SHP77 (cell line): ENCODE data around the gene ZCCHC24.

Experiments used
- DNase-seq, 2 experiments: peaks; one replicate each; lab custom pipeline; 2025; lab: John Stamatoyannopoulos, UW

Gene ZCCHC24

DNA sequence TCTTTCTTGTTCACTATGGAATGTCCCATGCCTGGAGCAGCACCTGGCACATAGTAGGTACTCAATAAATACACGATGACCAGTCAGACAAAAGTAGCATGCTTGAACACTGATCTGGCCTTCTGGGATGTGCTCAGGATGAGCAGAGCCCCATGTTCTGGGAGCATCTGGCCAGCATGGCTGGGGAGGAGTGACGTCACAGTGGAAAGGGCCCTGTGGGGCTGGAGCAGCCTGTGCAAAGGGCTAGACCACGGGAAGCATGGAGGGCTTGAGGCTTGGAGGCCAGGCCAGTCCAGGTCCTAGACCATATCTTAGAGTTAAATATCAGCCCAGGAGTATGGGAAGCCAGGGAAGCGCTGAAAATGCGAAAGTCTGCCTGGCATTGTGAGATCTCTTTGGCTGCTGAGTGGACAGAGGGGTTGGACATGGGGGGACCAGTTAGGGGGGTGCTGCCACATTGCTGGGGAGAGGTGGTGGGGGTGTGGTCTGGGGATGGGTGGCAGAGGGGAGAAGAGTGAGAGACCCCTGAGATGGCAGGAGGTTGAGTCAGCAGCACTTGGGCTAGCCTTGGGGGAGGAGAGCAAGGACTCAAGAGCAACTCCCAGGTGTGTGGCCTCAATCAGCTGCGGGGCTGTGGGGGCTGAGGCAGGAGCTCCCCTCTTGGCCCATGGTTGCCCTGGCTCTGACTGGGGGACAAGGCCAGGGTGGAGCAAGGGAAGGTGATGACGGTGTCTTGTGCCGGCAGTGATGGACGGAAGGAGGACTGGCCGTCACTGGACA lies 34.9 kb downstream of the ZCCHC24 start:
- no peak for DNase-seq

DNA sequence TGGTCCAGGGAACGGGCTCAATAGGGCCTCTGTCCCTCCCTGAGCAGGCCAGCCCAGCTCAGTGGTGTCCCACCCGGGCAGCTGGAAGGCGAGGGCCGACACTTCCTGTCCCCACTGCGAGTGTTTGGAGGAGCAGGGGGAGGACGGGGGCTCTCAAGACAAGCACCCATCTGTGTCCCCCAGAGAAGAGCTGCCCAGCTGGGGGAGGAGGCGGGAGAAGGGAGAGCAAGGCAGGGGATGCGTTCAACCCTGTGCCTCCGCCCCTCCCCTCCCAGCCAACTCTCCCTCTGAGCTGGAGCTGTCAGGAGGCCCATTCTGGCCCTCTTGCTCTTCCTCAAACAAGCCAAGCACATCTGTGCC lies 35.7 kb downstream of the ZCCHC24 start:
- DNase-seq: no peak

DNA sequence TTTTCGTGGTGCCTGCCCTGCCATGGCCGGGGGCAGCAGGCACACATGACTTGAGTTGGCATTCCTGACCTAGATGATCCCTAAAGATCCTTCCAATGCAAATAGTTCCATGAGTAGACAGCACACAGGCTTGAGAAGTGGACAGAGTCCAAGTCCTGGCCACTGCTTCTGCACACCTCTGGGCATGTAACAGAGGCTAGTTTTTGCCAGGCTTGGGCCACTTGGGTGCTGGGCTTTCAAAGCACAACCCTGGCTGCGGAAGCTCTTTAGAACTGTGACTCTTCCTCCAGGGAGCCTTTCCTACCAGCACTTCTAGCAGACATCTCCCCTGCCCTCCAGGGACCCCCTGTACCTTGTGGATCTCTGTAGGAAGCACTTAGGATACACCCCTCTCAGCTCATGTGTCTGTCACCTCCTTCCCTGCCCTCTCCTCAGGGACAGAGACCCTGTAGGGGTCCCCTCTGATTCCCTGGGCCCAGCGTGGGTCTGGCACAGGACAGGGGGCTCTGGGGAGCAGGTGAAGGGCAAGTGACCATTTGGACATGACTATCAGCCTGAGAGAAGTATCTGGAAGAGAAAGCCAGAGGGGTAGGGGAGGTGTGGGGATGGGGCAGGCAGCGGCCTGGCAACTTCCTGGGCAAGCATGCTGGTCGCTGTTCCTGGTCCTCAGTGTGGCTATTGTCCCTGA lies 36.2 kb downstream of the ZCCHC24 start:
- no peak for DNase-seq

DNA sequence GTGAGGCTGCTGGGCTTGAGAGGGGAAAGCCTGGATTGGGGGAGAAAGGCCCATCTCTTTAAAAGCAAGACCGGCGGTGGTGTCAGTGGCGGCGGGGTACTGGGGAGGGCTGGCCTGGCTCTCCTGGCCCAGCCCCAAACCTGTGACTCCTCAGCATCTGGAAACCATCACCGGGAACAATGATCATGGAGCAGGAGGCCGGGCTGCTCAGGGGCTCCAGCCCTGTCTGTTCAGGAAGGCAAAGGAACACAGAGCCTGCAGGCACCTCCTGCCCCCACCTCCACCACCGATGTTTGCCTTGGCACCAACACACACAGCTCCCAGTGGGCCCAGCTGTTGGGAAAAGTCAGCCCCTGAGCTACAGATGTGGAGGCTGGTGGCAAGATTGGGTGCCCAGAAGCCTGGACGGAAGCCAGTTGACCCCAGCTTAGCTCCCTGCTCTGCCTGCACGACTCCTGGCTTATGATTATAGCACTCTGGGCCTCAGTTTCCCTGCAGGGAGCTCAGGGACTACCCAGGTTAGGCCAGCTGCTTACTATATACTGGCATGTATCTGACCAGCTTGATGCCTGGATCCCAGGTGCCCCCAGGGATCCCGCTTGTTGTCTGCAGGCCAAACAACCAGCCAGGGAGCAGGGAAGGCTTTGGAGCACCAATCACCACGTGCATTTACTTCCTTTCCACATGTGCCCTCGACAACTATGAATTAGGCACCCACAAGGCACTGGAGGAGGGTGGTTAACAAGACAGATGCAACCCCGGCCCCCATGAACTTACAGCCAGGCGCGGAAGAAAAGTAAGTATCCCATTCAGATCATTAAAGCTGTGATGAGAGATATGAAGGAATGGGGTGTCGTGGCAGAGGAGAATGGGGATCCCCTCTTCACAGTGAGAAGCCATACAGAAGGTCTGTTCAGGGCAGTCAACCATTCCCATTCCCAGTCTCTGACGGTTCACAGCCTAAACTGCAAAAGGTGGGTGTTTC lies 37.3 kb downstream of the ZCCHC24 start:
- DNase-seq: no peak

DNA sequence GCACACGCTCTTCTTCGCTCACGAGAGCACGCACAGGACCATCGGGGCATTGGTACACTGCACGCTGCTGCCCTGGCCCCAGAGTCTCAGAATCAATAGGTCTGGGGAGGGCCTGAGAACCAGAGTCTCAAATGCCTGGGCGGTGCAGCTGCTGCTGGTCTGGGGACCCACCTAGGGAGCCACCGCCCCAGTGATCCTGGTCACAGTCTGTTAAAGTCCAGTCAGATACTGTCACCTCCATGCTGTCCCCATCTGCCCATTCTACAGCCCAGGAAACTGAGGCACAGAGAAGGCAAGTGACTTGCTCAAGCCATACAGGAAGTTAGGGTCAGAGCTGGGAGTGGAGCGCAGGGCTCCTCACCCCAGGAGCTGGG lies 38.0 kb downstream of the ZCCHC24 start:
- DNase-seq: no peak

DNA sequence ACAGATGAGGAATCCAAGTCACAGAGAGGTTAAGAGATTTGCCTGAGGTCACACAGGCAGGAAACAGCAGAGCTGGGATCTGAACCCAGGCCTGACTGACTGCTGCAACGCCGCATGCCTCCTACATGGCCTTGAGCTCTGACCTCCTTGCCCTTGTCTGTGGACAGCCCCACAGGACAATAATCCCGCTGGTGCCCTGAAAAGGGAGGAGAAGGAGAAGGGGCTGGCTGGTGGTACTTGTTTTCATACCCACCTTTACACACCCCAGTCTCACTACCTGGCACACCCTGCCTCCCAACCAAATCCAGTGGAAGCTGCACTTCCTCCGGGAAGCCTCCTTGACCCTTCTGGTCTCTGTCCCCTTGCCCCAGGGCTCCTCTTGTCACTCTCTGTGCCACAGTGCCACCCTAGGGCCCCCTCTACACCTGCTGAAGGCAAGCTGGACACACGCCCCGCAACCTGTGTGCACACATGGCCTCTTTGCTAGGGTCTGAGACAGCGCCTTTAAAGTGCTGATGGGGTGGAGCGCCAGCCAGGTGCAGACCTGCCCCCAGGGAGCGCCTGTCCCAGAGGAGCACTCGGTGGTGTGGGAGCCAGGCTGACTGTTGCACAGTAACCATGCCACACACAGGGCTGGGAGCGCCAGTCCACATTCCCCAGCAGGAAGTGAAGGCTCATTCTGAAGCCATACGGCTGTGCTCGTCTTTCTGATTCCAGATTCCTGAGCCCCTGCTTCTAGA lies 38.6 kb downstream of the ZCCHC24 start:
- DNase-seq: no peak

DNA sequence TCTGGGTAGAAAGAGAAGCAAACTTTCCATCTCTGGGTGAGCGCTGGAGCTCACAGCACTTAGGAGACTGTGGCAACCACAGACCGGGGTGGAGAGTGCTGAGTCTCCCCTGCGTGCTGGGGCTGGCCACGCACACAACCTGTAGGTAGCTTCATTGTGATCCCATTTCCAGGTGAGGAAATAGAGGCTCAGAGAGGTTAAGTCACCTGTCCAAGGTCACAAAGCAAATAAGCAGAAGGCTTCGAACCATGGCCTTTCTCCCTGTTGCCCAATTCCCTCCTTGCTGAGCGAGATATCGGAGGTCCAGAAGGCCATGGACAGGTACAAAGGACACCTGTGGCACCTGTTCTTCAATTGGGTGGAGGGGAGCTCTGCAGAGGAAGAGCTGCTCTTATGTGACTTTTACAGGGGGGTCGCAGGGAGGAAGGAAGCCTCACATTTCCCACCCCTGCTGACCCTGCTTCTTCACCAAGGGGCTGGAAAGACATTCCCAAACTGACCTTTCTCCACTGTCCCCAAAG lies 39.4 kb downstream of the ZCCHC24 start:
- DNase-seq: no peak

DNA sequence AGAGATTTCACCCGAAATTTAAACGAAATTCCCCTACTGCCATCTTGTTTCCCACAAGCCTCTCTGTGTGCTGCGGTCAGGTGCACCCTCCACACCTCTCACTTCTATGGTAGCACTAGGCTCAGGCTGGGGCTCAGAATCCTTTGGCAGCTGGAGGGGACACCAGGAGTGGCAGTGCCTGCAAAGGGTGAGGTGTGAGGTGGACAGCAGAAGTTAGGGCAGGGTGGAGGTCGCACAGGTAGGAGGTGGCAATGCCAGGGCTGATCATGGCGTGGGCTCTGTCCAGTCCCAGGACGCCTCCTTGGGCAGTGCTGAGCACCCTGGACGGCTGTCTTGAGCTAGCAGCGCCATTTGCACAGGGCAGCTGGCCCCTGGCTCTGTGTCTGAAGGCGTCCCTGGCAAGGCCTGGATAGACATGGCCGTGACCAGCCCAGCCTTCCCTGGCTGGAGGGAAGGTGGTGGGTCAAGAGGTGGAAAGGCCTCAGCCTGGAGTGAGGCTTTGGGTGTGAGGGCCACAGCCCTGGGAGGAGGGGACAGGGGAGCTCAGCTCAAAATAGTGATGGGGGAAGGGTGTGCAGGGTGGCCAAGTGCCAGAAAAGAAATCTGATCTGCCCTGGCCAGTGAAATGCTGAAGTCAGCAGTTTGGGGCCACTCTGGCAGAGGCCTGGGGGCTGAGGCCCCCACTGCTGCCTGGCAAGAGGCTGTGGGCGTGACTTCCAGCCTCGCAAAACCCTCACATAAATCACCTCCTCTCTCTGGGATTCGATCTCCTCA lies 40.0 kb downstream of the ZCCHC24 start:
- no peak for DNase-seq

DNA sequence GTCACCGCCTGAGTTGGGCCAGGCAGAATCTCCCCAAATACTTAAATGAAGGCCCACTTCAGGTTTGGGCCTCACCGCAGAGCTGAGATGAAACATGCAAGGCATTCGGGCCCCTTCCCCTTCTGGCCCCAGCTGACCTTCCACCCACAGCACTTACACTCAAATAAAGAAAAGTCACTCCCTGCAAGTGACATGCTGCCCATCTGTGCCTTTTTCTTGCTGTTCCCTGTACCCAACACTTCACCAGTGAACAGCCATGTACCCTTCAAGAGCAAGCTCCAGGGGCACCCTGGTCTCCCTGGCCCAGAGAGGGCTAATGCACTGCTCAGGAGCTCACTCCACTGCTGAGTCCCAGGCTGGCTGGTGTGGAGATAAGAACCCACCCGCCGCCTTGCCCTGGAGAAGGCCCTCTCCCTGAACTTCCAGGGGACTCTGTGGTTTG lies 40.7 kb downstream of the ZCCHC24 start:
- no peak for DNase-seq

DNA sequence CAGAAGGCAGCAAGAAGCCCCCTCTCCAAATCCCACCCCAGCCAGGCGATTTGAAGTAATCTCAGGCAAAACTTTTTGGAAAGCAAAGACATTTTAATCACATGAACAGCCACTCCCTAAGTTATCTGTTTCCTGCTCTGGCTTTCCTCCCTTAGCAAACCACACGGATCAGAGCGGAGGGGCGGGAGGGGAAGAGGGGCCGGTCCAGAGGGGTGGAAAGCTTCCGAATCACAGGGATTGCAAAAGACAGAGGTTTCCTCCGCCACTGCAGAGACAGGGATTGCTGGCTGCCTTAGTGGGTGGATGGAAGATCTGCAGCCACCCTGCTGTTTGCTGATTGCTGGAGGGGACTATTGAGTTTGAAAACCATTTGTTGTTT lies 41.2 kb downstream of the ZCCHC24 start:
- no peak for DNase-seq

DNA sequence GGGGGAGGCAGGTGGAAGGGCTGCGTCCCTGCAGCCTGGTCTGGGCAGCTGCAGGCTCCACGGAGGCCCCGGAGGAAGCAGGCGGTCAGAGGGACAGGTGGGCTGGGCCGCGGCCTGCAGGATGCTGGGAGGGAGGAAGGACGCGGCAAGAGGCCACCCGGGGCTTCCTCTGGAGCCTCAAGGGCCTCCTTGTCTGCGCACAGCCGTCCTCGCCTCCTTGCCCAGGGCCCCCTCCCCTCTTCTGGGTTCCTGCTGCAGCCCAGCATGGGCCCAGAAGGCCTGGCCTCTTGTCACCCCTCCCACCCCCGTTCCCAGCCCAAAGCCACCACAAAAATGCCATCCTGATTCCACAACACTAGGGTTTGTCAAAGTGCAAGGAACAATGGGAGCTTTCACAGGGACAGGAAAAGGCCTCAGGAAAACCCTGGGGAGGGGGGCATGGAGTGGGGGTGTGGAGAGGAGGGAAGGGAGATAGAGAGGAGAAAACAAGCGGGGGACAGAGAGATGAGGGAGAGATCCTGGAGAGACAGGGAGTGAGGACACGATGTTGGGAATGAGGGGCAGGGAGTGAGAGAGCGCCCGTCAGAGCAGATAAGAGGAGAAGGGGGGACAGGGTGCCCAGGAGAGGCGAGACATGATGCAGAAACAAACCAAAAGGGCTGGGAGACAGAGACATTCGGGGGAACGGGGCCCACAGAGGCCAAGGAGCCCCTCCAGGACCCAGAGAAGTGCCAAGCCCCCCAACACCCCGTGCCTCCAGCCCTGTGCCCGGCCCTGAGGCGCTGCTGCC lies 41.8 kb downstream of the ZCCHC24 start:
- DNase-seq: peak in 1 of 2 experiments; percentile 21

DNA sequence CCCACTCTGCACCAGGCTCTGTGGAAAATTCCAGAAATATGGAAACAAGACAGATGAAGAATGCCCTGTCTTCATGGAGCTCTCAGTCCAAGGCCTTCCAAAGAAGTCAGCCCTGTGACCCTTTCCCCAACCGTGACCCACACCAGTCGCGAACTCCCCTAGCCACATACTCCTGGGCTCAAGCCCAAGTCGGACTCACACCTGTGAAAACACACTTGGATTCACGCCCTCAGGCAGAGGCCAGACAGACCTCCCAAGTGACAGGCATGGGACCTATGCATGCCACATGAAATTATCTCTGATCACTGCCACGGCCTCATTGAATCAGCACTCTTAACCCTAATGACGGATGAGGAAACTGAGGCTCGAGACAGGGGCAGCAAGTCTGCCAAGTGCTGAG lies 42.5 kb downstream of the ZCCHC24 start:
- no peak for DNase-seq

DNA sequence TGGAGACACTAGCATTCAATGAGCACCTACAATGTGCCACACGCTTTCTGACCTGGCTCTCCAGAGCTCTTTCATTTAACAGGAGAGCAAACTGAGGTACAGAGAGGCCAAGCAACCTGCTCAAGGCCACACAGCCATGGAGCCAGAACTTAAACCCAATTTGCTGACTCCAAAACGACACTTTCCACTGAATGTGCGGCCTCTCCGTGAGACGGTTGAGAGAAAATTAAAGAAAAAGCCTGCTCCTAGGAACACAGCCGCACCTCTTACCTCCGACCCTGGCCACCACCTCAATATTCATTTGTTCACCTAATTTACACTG lies 42.8 kb downstream of the ZCCHC24 start:
- no peak for DNase-seq

DNA sequence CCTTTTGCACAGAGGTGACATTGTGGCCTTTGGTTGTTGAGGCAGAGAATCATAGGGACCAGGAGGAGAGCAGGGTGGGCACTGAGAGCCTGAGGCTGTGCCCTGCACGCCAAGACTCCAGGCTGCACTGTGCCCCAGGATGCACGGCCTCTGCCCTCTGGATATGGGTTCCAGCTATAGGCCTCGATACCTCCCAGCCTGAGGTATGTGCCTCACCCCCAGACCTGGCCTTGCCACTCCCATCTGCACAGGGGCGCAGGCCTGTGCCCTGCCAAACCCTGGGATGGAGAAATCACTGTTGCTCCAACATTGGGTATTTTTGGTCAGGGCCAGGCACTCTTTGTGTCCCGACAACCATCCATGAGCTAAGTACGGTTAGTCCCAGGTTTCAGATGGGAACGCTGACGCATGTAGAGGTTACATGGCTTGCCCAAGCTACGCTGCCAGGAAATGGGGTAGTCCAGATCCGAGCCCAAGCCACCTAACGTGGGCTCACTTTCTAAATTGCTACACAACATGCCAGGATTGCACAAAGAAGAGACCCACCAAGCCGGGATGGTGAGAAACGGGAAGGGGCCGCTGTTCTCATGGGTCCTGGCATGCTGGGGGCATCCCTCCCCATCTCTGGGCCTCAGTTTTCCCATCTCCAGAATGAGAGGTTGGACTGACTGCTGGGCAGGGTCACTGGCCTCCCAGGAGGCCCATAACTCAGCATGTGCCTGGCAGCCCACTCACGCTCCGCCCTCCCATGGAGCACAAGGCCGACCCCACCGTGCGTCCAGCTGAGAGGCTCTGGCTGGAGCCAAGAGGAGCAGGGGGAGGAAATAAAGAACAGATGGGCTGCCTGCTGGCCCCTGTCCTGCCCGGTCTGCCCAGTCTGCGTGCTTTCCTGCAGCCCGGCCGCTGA lies 44.2 kb downstream of the ZCCHC24 start:
- no peak for DNase-seq

DNA sequence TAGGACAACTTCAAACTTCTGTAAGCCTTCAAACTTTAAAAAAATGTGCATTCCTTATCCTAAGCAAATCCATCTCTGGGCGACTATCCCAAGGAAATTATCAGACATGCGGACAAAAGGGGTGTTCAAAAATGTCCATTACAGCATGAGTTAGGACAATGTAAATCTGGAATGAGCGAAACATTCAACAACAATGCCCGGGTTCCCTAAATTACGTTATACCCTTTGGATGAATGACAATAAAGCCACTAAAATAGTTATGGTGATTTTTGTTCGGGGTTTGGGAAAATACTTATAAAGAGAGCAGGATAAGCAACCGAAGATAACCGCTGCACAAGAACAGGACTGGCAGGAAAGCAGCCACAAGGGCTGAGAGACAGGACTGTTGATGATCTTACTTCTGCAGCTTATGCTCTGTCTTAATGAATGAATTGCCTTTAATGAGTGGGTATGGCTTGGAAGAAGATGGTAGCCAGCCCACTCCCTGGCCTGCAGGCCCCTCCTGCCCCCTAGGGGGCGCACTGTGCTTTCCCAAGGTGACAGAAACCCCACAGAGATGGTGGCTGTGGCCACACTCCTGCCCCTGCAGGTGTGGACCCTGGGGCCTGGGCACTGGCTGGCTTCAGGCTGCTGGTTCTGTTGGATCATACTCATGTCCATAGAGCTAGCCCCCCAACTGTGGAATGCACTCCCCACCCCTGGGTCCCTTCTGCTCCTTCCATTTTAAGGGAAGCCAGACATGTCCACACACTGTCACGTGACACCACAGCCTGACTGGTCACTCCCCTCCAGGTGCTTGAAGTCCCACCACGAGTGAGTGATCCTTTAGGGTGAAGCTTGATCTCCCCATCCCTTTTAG lies 45.0 kb downstream of the ZCCHC24 start:
- peak in 1 of 2 experiments; percentile 28 for DNase-seq

DNA sequence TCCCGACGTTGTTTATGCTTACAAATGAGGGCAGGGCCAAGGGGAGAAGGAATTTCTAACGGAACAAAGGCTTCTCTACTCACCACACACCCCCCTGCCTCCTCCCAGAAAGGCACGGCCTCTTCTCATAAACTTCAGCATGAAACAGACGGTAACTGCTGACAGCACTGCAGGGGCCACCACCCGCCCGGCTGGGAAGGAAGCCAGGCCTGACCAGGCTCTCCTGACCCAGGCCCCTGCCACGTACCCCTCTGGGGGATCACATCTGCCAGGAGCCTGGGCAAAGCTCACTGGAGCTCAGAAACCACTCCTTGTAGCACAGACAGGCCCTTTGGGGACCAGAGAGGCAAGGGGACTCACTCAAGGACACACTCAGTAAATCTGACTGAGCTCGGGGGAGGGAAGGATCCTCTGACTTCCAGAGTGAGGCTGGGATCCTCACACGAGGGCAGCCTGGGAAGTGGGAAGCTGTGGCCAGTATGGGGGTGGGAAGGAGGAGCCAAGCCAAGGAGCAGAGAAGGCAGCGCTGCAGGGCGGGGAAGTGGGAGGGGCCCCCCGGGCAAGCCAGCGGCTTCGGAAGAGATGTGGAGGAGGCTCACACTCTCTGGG lies 46.1 kb downstream of the ZCCHC24 start:
- DNase-seq: no peak

DNA sequence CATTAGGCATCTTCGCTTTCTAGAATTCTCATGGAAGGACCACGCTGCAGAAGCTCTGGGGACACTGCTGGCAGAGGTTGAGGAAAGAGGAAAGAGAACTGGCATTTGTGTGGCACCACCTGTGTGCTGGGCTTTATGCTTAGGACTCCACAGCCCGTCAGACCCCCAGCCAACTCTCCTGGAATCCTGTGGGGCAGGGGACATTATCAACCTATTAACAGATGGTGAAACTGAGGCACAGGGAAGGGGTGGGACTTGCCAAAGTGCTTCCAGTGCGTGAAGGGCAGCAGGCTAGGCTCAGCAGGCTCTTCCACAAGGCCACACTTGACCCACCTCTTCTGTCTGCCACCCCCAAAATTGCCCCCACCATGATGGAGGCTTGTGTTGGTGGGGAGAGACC lies 46.8 kb downstream of the ZCCHC24 start:
- DNase-seq: no peak
